H1 (cell line): ENCODE results near the gene FGGY. TPM values are rescaled to one million over a fixed set of nuclear protein-coding genes. Genes with fewer than 3 reads are reported as not detected.

Experiments used
- ATF2 ChIP-seq: IDR thresholded peaks from 2 replicates; pipeline ENCODE4 v1.6.1; 2012; ENCODE audit warnings: low read length, inconsistent platforms
- HDAC2 ChIP-seq, 2 experiments: fragments of 300-600 bp in 1 of 2; sonication (generic) in 1 of 2; IDR thresholded peaks; 2 replicates each; pipeline ENCODE4 v1.6.1; 2011 to 2012; ENCODE audit warnings: low read depth in 2 of 2, low read length in 2 of 2, mild to moderate bottlenecking in 2 of 2, moderate library complexity in 2 of 2, borderline replicate concordance in 1 of 2, inconsistent platforms in 1 of 2
- HDAC6 ChIP-seq: IDR thresholded peaks from one replicate; pipeline ENCODE4 v1.7.1; 2012; ENCODE audit warnings: low read depth, mild to moderate bottlenecking, inconsistent platforms, low read length, moderate library complexity
- MAFK ChIP-seq: IDR thresholded peaks from 2 replicates; pipeline ENCODE4 v1.6.1; 2012; ENCODE audit warnings: low read depth, mild to moderate bottlenecking, improper control_type of control experiment, low read length
- RFX5 ChIP-seq: IDR thresholded peaks from 2 replicates; pipeline ENCODE4 v1.6.1; 2011; ENCODE audit warnings: low read depth, low read length, improper control_type of control experiment, borderline replicate concordance
- RXRA ChIP-seq: IDR thresholded peaks from 2 replicates; pipeline ENCODE4 v1.6.1; 2011; ENCODE audit warnings: low read depth, mild to moderate bottlenecking, low read length, moderate library complexity; ENCODE audit not compliant: insufficient read depth
- polyA plus RNA-seq, 7 experiments: library from polyadenylated mRNA; depleted of rRNA in 3 of 7; stranded (reverse) in 5 of 7; unstranded in 2 of 7; fragments of >200 nt in 5 of 7; fragments of 200-250 nt in 2 of 7; gene quantifications; 1 replicate in 5 of 7; 2 replicates in 1 of 7; 4 replicates in 1 of 7; pipeline versions ENCODE4 v1.2.1 to v1.2.3, GENCODE V29; 2011 to 2013; ENCODE audit warnings: missing spikeins in 2 of 7, mixed read lengths in 2 of 7
- total RNA-seq: library from RNA; stranded (reverse); fragmentation: NEBNext Ultra II Directional; extraction: Animal tissue kit (Norgen Biotek cat#: 25700); gene quantifications from 2 replicates; pipeline ENCODE4 v1.2.1, GENCODE V29; 2021

FGGY gene
- total and polyA plus RNA-seq, 2 of the 8 experiments (the other 6 are each of a cell fraction or from before 2014, with no cell fraction given) = 10.3 to 12.5 TPM

GRCh38 chr1:59544615-59545293 lies 247.9 kb downstream of the FGGY start (continued):
- TF ChIP-seq HDAC6 (no peak), RFX5 (no peak), HDAC2 (IDR thresholded peaks at IDR 0.05; ENCODE audit: borderline replicate concordance in 1 of 2, low read depth in 2 of 2, low read length in 2 of 2) (no peak), MAFK (no peak), RXRA (no peak), ATF2 (no peak)
